RPMI7951 (cell line): Measurements from ENCODE around the gene TMEM80. TPM values are rescaled to one million over a fixed set of nuclear protein-coding genes. Genes with fewer than 3 reads are reported as not detected.
A peak's percentile ranks its signal among the peaks of the same experiment; 100 is the strongest.
"Not testable (repeated sequence)": the region's sequence is repeated elsewhere in the genome, so short reads cannot be mapped to it uniquely, and the experiment has no call there.

Source experiments
- DNase-seq: peaks from one replicate; pipeline ENCODE4 v3.0.0-alpha.2; 2012; ENCODE audit warnings: low read depth
- total RNA-seq: library from RNA; depleted of rRNA; stranded (reverse); fragments of >200 nt; shearing (Covaris generic); gene quantifications from 2 replicates; pipeline ENCODE4 v1.2.3, GENCODE V29; 2014; rRNA removed

Gene TMEM80
- total RNA-seq: 15.6 and 18.6 TPM in 2 replicates

DNA sequence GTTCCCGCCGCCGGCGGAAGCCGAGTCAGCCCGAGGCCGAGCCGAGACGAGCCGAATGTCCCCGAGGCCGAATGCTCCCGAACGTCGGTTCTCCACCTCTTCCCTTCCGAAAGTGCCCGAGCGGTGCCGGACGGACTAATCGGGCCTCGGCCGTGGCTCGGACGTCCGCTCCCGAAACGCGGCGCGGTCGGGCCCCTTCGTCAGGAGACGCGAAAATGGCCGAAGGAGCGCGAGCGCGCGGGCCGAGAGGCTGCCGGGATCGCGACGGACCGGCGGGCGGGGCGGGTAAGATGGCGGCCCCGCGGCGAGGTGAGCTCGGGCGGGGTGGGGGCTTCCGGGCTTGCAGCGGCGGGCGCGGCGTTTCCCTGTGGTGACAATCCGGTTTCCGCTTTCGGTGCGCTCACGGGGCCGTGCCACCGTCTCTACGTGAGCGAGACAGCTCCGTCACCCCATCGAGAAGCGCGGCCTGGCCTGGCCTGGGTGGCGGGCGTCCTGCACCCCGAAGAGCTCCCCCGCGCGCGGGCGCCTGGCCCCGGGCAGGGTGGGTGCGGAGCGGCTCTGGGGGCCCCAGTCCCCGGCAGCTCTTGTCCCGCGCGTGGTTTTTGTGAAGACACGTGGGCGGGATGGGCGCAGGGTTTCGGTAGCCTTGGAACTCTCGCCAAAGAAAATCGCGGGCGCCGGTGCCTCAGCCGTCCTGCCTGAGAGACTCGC, at the start of gene TMEM80:
Gene TMEM80 (plus strand): TSS at position 279 of the 711 bp plus-strand sequence. CDS start 12 bp downstream, at position 291.
- peak; percentile 93 for DNase-seq

GRCh38 chr11:646214-646613, 49.4 kb upstream of the TMEM80 start:
- DNase-seq: no peak

DNA sequence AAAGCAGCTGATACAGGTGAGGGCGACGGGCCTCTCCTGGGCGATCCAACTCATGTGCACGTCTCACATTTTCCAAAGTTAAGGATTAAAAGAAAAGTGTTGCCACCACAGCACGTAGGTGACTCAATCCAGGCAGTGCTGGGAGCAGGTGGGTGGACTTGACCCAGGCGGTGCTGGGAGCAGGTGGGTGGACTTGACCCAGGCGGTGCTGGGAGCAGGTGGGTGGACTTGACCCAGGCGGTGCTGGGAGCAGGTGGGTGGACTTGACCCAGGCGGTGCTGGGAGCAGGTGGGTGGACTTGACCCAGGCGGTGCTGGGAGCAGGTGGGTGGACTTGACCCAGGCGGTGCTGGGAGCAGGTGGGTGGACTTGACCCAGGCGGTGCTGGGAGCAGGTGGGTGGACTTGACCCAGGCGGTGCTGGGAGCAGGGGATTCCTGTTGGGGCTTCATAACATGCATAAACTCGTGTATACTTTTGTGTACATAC, 47.9 kb upstream of the TMEM80 start:
- DNase-seq: not testable (repeated sequence)

DNA sequence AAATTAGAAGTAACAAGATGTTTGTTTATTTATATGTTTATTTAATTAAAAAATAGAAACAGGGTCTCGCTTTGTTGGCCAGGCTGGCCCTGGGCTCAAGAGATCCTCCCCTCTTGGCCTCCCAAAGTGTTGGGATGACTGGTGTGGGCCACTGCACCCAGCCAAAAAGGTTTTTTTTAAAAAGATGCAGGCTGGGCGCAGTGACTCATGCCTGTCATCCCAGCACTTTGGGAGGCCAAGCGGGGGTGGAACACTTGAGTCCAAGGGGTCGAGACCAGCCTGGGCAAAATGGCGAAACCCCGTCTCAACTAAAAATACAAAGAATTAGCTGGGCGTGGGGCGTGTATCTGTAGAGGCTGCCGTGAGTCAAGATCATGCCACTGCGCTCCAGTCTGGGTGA, 45.1 kb upstream of the TMEM80 start:
- peak; percentile 6 for DNase-seq

GRCh38 chr11:653136-653535, 42.5 kb upstream of the TMEM80 start:
- not testable (repeated sequence) for DNase-seq

DNA sequence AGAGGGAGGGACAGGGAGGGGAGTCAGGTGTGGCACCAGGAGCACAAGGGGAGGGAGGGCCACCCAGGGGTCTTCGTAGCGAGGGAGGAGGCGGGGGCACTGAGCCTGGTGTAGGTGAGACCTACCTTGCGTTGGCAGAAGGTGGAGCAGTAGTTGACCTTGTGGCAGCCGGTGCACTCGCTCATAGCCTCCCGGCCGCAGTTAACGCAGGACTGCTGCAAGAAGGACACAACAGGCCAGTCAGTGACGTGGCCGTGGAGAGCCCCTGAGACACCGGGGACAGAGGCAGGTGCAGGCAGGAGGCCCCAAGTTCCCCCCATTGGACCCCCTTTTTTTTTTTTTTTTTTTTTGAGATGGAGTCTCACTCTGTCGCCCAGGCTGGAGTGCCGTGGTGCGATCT, 41.8 kb upstream of the TMEM80 start:
- no peak for DNase-seq

GRCh38 chr11:654444-654843, 41.2 kb upstream of the TMEM80 start:
- not testable (repeated sequence) for DNase-seq

DNA sequence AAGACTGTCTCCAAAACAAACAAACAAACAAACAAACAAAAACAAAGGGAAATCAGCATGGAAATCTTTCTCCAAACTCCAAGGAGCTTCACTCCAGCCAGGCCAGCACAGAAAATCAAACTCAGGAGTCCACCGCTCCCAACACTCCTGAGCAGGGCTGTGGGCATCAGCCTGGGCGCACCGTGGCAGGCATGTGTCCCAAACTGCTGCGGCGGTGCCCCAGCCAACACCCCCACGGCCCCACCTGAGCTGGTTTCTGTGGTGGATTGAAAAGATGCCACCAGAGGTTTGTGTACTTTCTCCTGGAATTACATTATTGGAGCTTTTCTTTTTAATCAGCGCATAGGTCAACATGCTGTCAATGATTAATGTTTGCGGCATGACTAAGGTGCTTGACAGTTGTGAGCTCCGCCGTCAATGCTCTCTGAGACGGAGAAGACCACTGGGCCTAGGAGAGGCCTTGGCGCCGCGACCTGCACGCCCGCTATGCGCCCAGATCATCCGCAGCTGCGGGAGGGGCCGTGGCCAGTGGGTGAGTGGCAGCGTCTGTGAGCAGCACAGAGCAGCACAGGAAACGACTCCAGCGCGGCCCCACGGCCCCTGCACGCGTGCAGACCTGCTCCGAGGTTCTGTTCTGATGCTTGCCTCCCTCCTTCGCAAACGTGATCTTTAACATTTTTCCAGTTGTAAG, 40.4 kb upstream of the TMEM80 start:
- DNase-seq: no peak

- no peak for DNase-seq
Observed at GRCh38 chr11:656426-656825, 39.2 kb upstream of the TMEM80 start.

DNA sequence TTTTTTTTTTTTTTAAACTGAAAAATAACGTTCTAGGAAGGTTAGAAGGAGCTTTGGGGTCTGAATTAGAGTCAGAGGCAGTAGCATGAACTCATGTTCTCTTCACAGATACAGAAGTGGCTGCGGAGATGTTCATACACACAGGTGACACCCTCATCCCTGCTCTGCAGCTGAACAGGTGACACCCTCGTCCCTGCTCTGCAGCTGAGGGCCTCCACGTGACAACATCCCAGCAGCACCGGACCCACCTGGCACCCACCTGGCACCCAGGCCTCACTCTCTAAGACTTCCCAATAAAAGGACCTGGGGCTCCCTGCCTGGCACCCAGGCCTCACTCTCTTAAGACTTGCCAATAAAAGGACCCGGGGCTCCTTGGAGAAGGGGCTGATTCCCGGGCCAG, 38.8 kb upstream of the TMEM80 start:
- DNase-seq: no peak

GRCh38 chr11:657691-658126, 37.9 kb upstream of the TMEM80 start:
- no peak for DNase-seq

GRCh38 chr11:659532-660085, 36.0 kb upstream of the TMEM80 start:
- DNase-seq: no peak

- DNase-seq: no peak
Observed at GRCh38 chr11:660281-660680, 35.3 kb upstream of the TMEM80 start.

DNA sequence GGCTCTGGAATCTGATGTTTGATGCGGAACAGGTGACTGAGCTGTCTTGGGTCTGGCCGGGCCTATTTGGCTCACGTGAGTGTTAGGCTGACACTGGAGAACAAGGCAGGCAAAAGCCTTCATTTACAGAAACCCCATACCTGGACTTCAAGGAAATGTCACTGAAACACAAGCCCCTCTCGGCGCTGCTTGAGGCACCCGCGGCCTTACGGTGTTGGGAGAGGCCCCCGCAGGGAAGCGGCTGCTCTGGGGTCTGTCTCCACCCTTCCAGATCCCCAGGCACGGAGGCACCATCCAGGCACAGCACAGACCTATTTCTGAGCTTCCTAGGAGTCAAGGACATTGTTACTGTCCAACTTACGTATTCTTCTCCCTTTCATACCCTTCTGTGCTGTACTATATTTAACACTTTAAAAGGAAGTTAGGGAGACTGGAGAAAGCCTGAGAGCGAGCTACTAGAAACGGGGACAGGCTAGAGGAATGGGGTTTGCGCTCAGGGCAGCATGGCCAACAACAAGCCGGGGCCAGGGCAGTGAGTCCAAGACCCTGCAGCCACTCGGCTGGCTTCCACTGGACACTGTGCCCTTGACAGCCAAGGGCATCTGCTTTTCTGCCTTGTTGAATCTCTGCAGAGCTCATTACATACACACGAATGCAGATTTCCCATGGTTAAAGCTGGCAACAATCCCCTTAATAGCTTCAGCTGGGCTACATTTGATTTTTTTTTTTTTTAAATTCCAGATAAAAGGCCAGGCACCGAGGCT, 34.8 kb upstream of the TMEM80 start:
- DNase-seq: no peak

GRCh38 chr11:662689-663274, 32.8 kb upstream of the TMEM80 start:
- peak; percentile 43 for DNase-seq

DNA sequence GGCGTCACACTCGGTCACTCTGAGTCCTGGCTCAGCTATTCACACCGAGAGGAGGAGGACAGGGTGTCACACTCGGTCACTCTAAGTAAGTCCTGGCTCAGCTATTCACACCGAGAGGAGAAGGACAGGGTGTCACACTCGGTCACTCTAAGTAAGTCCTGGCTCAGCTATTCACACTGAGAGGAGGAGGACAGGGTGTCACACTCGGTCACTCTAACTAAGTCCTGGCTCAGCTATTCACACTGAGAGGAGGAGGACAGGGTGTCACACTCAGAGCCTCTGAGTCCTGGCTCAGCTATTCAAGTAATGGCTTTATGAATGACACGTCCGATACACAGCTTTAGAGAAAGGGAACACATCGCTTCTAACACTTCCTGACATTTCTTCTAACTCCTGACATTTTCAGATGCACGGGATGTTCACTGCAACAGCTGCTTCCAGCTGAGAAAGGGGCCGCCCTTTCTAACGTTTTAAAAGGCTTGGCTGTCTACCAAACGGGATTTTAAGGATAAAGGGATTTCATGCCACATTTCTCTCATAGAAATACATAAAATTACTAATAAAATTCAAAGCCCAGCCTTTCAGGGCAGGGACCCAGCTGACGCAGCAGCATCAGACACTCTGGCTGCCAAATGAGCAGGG, 30.4 kb upstream of the TMEM80 start:
- DNase-seq: no peak

- DNase-seq: no peak
Observed at GRCh38 chr11:665704-666281, 29.8 kb upstream of the TMEM80 start.

DNA sequence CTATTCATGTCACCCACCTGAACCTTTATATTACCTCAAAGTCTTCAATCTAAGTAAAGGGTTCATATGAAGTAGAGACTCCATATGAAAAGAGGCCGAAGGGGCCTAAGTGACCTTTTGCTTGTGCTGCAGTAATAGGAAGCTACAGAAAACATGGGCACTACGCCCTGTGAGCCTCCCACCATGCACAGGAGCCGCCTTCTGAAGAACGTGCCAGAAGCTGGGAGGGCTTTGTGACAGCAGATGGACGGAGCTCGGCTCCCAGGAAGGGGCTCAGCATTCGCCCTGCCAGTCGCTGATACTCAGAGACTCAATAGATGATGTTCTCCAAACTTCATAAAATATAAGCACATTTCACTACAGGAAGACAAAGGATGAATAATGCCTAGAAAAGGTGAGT, 21.8 kb upstream of the TMEM80 start:
- no peak for DNase-seq

DNA sequence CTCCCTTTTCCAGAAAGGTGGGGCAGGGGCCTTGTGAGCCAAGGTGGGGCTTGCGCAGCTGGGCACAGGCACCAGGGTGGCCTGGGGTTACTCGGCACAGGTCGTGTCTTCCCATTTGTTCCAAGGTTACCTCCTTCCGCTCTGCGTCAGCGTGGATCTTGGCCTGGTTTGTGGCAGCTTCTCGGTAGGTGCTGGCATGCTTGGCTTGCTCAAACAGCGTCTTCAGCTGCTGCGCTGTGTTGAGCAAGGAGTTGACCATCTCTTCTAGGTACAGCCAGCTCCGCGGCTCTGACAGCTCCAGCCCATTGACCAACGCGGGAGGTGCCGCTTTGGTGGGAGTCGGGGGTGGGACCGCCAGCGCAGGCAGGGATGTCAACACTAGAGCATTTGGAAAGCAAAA, 21.2 kb upstream of the TMEM80 start:
- DNase-seq: no peak

GRCh38 chr11:678297-678696, 17.3 kb upstream of the TMEM80 start:
- DNase-seq: no peak
